Measurements from ENCODE around the gene RABL6.

RABL6 gene

GRCh38 chr9:136815422-136815782 lies 7.7 kb downstream of the RABL6 start:
- no peak overlapping the region for H3K4me3 ChIP-seq (ENCODE audit: low read depth, low read length)
- no peak for DNase-seq (ENCODE audit: low read depth)
- TF ChIP-seq CTCF (IDR thresholded peaks at IDR 0.05; ENCODE audit: insufficient read depth, low read depth, low read length, missing control alignments) = no peak

GRCh38 chr9:136820971-136821825 lies 13.4 kb downstream of the RABL6 start:
- TF ChIP-seq CTCF (IDR thresholded peaks at IDR 0.05; ENCODE audit: insufficient read depth, low read depth, low read length, missing control alignments) = no peak
- DNase-seq (ENCODE audit: low read depth) = no peak
- H3K4me3 ChIP-seq (ENCODE audit: low read depth, low read length) = no peak overlapping the region

- TF ChIP-seq CTCF (IDR thresholded peaks at IDR 0.05; ENCODE audit: insufficient read depth, low read depth, low read length, missing control alignments) = no peak
- DNase-seq (ENCODE audit: low read depth) = no peak
- H3K4me3 ChIP-seq (ENCODE audit: low read depth, low read length) = no peak overlapping the region
These were observed 14.2 kb downstream of the RABL6 start for GRCh38 chr9:136821826-136822544.

- H3K4me3 ChIP-seq (ENCODE audit: low read depth, low read length) = no peak overlapping the region
- DNase-seq (ENCODE audit: low read depth) = no peak
- no peak for TF ChIP-seq CTCF (IDR thresholded peaks at IDR 0.05; ENCODE audit: insufficient read depth, low read depth, low read length, missing control alignments)
These were observed 15.6 kb downstream of the RABL6 start for GRCh38 chr9:136823136-136824046.

- TF ChIP-seq CTCF (IDR thresholded peaks at IDR 0.05; ENCODE audit: insufficient read depth, low read depth, low read length, missing control alignments) = no peak
- DNase-seq (ENCODE audit: low read depth) = no peak
- no peak overlapping the region for H3K4me3 ChIP-seq (ENCODE audit: low read depth, low read length)
These were observed 16.9 kb downstream of the RABL6 start for GRCh38 chr9:136824496-136825225.
